HG02852 (cell line): ENCODE results near the gene PRAMEF11.
"Not testable (repeated sequence)": the region's sequence is repeated elsewhere in the genome, so short reads cannot be mapped to it uniquely, and the experiment has no call there.

ENCODE experiments used
- ATAC-seq: cut with Tn5 transposase; IDR thresholded peaks from one replicate; pipeline ENCODE4 v1.9.1; 2021; ENCODE audit warnings: mild to moderate bottlenecking, moderate library complexity; ENCODE audit not compliant: unreplicated experiment

The PRAMEF11 gene

GRCh38 chr1:12831310-12831709, at the start of gene PRAMEF11:
Gene PRAMEF11 (minus strand): TSS chr1:12831410. CDS start chr1:12828789, 2,621 bp downstream.
- not testable (repeated sequence) for ATAC-seq

- not testable (repeated sequence) for ATAC-seq
Observed at GRCh38 chr1:12878453-12878852, 47.2 kb upstream of the PRAMEF11 start.

GRCh38 chr1:12863131-12863880, 32.1 kb upstream of the PRAMEF11 start:
- ATAC-seq, result not testable (repeated sequence)

GRCh38 chr1:12856786-12857185, 25.6 kb upstream of the PRAMEF11 start, which contains the start of gene PRAMEF2:
Gene PRAMEF2 (plus strand): TSS chr1:12857086. CDS start chr1:12859010, 1,924 bp downstream.
- ATAC-seq, result not testable (repeated sequence)

- no peak for ATAC-seq
Observed at GRCh38 chr1:12851779-12852178, 20.6 kb upstream of the PRAMEF11 start.

GRCh38 chr1:12848620-12849019, 17.4 kb upstream of the PRAMEF11 start, which contains the start of gene HNRNPCL1:
Gene HNRNPCL1 (minus strand): TSS chr1:12848720. CDS start chr1:12848289, 431 bp downstream.
- not testable (repeated sequence) for ATAC-seq

GRCh38 chr1:12833251-12833650, 2.0 kb upstream of the PRAMEF11 start:
- not testable (repeated sequence) for ATAC-seq

GRCh38 chr1:12819061-12819460, 12.1 kb downstream of the PRAMEF11 start:
- not testable (repeated sequence) for ATAC-seq

GRCh38 chr1:12811409-12811784, 19.8 kb downstream of the PRAMEF11 start:
- ATAC-seq, result no peak

- no peak for ATAC-seq
Observed at GRCh38 chr1:12810691-12811408, 20.4 kb downstream of the PRAMEF11 start.

GRCh38 chr1:12809933-12810332, 21.3 kb downstream of the PRAMEF11 start:
- ATAC-seq, result no peak

- ATAC-seq, result no peak
Observed at GRCh38 chr1:12799730-12800129, 31.5 kb downstream of the PRAMEF11 start.

- no peak for ATAC-seq
Observed at GRCh38 chr1:12798911-12799310, 32.3 kb downstream of the PRAMEF11 start.

GRCh38 chr1:12791097-12791496, 40.1 kb downstream of the PRAMEF11 start, which contains the start of gene PRAMEF1:
Gene PRAMEF1 (plus strand): TSS chr1:12791397. CDS start chr1:12793228, 1,831 bp downstream.
- ATAC-seq, result not testable (repeated sequence)

GRCh38 chr1:12784729-12785128, 46.5 kb downstream of the PRAMEF11 start:
- not testable (repeated sequence) for ATAC-seq

GRCh38 chr1:12783783-12784182, 47.4 kb downstream of the PRAMEF11 start:
- not testable (repeated sequence) for ATAC-seq

- ATAC-seq, result not testable (repeated sequence)
Observed at GRCh38 chr1:12781488-12781887, 49.7 kb downstream of the PRAMEF11 start.

- ATAC-seq, result no peak
Observed at GRCh38 chr1:12778907-12779306, 52.3 kb downstream of the PRAMEF11 start.

- no peak for ATAC-seq
Observed at GRCh38 chr1:12778061-12778460, 53.1 kb downstream of the PRAMEF11 start.

GRCh38 chr1:12776801-12777557, 54.2 kb downstream of the PRAMEF11 start:
- no peak for ATAC-seq

- ATAC-seq, result no peak
Observed at GRCh38 chr1:12775443-12775842, 55.8 kb downstream of the PRAMEF11 start.
